ENCODE data around the gene UCN.

Gene UCN

GRCh38 chr2:27264253-27264752 is 43.9 kb downstream of the UCN start:
- peak overlapping the region; percentile 28 for H3K4me3 ChIP-seq (replicated peaks; ENCODE audit: insufficient read depth, low read length)
- peaks cover 60% of the 10 kb centered on the region for H3K27me3 ChIP-seq (ENCODE audit: insufficient read depth, poor library complexity, severe bottlenecking)
- no peak for DNase-seq (ENCODE audit: low read depth in 1 of 2, low spot score in 1 of 2)
- TF ChIP-seq REST (IDR thresholded peaks at IDR 0.05; ENCODE audit: insufficient replicate concordance, low read depth) (no peak), SPI1 (IDR thresholded peaks at IDR 0.05; ENCODE audit: borderline replicate concordance, low read depth) (no peak), POLR2AphosphoS5 (IDR thresholded peaks at IDR 0.05; ENCODE audit: low read depth) (no peak), GABPA (IDR thresholded peaks at IDR 0.05; ENCODE audit: low read depth) (no peak)
- TF ChIP-seq, protein P1, sequence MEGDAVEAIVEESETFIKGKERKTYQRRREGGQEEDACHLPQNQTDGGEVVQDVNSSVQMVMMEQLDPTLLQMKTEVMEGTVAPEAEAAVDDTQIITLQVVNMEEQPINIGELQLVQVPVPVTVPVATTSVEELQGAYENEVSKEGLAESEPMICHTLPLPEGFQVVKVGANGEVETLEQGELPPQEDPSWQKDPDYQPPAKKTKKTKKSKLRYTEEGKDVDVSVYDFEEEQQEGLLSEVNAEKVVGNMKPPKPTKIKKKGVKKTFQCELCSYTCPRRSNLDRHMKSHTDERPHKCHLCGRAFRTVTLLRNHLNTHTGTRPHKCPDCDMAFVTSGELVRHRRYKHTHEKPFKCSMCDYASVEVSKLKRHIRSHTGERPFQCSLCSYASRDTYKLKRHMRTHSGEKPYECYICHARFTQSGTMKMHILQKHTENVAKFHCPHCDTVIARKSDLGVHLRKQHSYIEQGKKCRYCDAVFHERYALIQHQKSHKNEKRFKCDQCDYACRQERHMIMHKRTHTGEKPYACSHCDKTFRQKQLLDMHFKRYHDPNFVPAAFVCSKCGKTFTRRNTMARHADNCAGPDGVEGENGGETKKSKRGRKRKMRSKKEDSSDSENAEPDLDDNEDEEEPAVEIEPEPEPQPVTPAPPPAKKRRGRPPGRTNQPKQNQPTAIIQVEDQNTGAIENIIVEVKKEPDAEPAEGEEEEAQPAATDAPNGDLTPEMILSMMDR (IDR thresholded peaks at IDR 0.05; ENCODE audit: insufficient read depth, low read length): no peak
- H3K27ac ChIP-seq (replicated peaks): no peak overlapping the region

DNA sequence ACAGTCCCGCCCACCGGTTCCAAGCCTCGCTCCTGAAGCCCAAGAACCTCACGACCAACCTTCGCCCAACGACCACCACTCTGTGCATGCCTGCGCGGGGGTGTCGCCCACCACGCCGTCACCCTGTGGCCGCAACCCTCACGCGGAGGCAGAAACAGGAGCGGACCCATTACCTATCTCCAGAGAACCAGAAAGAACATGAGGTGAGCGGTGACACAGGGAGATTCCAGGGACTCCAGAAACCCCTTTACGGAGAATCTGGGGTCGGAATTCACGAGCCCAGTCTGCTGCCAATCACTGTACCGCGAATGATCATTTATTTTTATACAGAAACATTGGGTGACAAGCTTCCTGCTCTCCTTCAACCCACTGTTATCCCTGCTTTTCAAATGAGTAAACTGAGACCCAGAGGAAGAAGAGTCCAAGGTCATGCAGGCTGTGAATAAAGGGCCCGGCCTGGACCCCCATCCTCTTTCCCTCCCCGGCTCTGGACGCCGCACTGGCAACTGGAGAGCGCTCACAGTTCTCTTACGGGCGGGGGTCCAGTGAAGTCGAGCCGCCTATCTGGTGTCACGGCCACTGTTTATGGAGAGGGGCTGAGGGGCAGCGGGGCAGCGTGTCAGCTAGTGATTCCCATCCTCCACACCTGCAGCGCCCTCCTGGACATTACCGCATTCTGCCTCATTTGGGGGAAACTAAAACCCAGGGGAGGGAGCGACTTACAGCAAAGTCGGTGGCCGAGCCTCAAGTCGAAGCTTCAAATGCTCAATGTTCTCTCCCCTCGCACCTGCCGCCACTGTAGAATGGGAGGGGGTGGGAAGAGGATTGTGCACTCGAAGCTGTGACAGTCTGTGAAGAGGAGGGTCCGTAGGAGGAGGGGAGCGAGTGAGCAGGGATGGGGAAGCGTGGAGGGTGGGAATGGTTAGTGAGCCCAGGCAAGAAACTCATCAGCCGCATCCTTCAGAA is 44.7 kb downstream of the UCN start:
- Histone ChIP-seq H3K4me3 (replicated peaks; ENCODE audit: insufficient read depth, low read length) (peak overlapping the region; percentile 39), H3K27me3 (ENCODE audit: insufficient read depth, poor library complexity, severe bottlenecking) (peaks cover 60% of the 10 kb centered on the region), H3K27ac (replicated peaks) (no peak overlapping the region)
- no peak for DNase-seq (ENCODE audit: low read depth in 1 of 2, low spot score in 1 of 2)
- TF ChIP-seq SPI1 (IDR thresholded peaks at IDR 0.05; ENCODE audit: borderline replicate concordance, low read depth) (no peak), POLR2AphosphoS5 (IDR thresholded peaks at IDR 0.05; ENCODE audit: low read depth) (no peak), GABPA (IDR thresholded peaks at IDR 0.05; ENCODE audit: low read depth) (no peak), REST (IDR thresholded peaks at IDR 0.05; ENCODE audit: insufficient replicate concordance, low read depth) (no peak)
- TF ChIP-seq, protein P1 (IDR thresholded peaks at IDR 0.05; ENCODE audit: insufficient read depth, low read length): no peak

GRCh38 chr2:27262379-27263286 is 45.6 kb downstream of the UCN start, which contains the start of gene SLC30A3:
TSS of gene SLC30A3 (minus strand) at chr2:27263047. CDS start at chr2:27262906, 141 bp downstream.
- peak in 1 of 2 experiments; percentile 26 for DNase-seq (ENCODE audit: low read depth in 1 of 2, low spot score in 1 of 2)
- peaks cover 60% of the 10 kb centered on the region for H3K27me3 ChIP-seq (ENCODE audit: insufficient read depth, poor library complexity, severe bottlenecking)
- no peak within 1 kb of the TSS for H3K27ac ChIP-seq (replicated peaks)
- TF ChIP-seq, protein P1 (IDR thresholded peaks at IDR 0.05; ENCODE audit: insufficient read depth, low read length): no peak
- H3K4me3 ChIP-seq (replicated peaks; ENCODE audit: insufficient read depth, low read length): peak within 1 kb of the TSS; percentile 39

Measured in HL-60 (cell line).